HepG2 (cell line): Measurements from ENCODE around the gene SCN2A. TPM values are rescaled to one million over a fixed set of nuclear protein-coding genes. Genes with fewer than 3 reads are reported as not detected.

Source experiments
- AFF4 ChIP-seq: sonication (generic); formaldehyde crosslinking; IDR thresholded peaks from 2 replicates; pipeline ENCODE4 v1.4.0; 2020; ENCODE audit warnings: missing genetic modification reagents
- ATF7-NPFF ChIP-seq: sonication (generic); formaldehyde crosslinking; IDR thresholded peaks from 2 replicates; pipeline ENCODE4 v1.8.1; 2023; ENCODE audit warnings: mild to moderate bottlenecking, low read depth, missing genetic modification reagents, moderate library complexity
- CENPBD1 ChIP-seq: sonication (generic); formaldehyde crosslinking; IDR thresholded peaks from 2 replicates; pipeline ENCODE4 v1.8.0; 2022; ENCODE audit warnings: missing genetic modification reagents, low read depth, mild to moderate bottlenecking, borderline replicate concordance
- KAT2B ChIP-seq: fragments of 150-350 bp; IDR thresholded peaks from 2 replicates; pipeline ENCODE4 v1.6.1; 2014; ENCODE audit warnings: low read depth, low read length, borderline replicate concordance
- MIXL1 ChIP-seq: IDR thresholded peaks from 2 replicates; pipeline ENCODE4 v1.6.1; 2016
- PHF20 ChIP-seq: sonication (generic); formaldehyde crosslinking; IDR thresholded peaks from 2 replicates; pipeline ENCODE4 v1.5.0; 2020; ENCODE audit warnings: mild to moderate bottlenecking, missing genetic modification reagents
- PRDM15 ChIP-seq: sonication (generic); formaldehyde crosslinking; IDR thresholded peaks from 2 replicates; pipeline ENCODE4 v1.4.0; 2020; ENCODE audit warnings: missing genetic modification reagents
- RBAK ChIP-seq: sonication (generic); formaldehyde crosslinking; IDR thresholded peaks from 2 replicates; pipeline ENCODE4 v1.5.1; 2020; ENCODE audit warnings: mild to moderate bottlenecking, missing genetic modification reagents
- RBM22 ChIP-seq: fragments of 200-400 bp; formaldehyde crosslinking; optimal IDR thresholded peaks from 2 replicates; pipeline ENCODE3; 2017; ENCODE audit warnings: mild to moderate bottlenecking, low read length, moderate library complexity
- TCF12 ChIP-seq, 2 experiments: fragments of 450-650 bp in 1 of 2; sonication (generic) in 1 of 2; formaldehyde crosslinking in 1 of 2; IDR thresholded peaks; 2 replicates each; pipeline versions ENCODE4 v1.6.1 to v1.8.0; 2017 to 2022; ENCODE audit warnings: antibody characterized with exemption in 1 of 2, mild to moderate bottlenecking in 1 of 2, missing genetic modification reagents in 1 of 2, moderate library complexity in 1 of 2
- ZBTB8A ChIP-seq: sonication (generic); formaldehyde crosslinking; IDR thresholded peaks from 2 replicates; pipeline ENCODE4 v1.4.0; 2020; ENCODE audit warnings: mild to moderate bottlenecking, low read depth, missing genetic modification reagents, borderline replicate concordance
- ZKSCAN5 ChIP-seq: sonication (generic); formaldehyde crosslinking; IDR thresholded peaks from 2 replicates; pipeline ENCODE4 v1.5.1; 2020; ENCODE audit warnings: mild to moderate bottlenecking, missing genetic modification reagents
- ZNF230 ChIP-seq: sonication (generic); formaldehyde crosslinking; IDR thresholded peaks from 2 replicates; pipeline ENCODE4 v1.4.0; 2020; ENCODE audit warnings: mild to moderate bottlenecking, missing genetic modification reagents
- ZNF317 ChIP-seq: sonication (generic); formaldehyde crosslinking; IDR thresholded peaks from 2 replicates; pipeline ENCODE4 v1.5.0; 2020; ENCODE audit warnings: mild to moderate bottlenecking, missing genetic modification reagents
- ZNF367 ChIP-seq: sonication (generic); formaldehyde crosslinking; IDR thresholded peaks from 2 replicates; pipeline ENCODE4 v1.4.0; 2020; ENCODE audit warnings: missing genetic modification reagents, borderline replicate concordance
- ZNF547 ChIP-seq: sonication (generic); formaldehyde crosslinking; IDR thresholded peaks from 2 replicates; pipeline ENCODE4 v1.5.1; 2020; ENCODE audit warnings: mild to moderate bottlenecking, missing genetic modification reagents
- ZNF678 ChIP-seq: sonication (generic); formaldehyde crosslinking; IDR thresholded peaks from 2 replicates; pipeline ENCODE4 v1.4.0; 2020; ENCODE audit warnings: mild to moderate bottlenecking, missing genetic modification reagents
- ZNF7 ChIP-seq: IDR thresholded peaks from 2 replicates; pipeline ENCODE4 v1.6.1; 2016; ENCODE audit warnings: missing biosample characterization, missing genetic modification reagents
- ZNF710 ChIP-seq: sonication (generic); formaldehyde crosslinking; IDR thresholded peaks from 2 replicates; pipeline ENCODE4 v1.5.0; 2020; ENCODE audit warnings: mild to moderate bottlenecking, missing genetic modification reagents, borderline replicate concordance
- polyA plus RNA-seq, 8 experiments: library from polyadenylated mRNA; depleted of rRNA in 3 of 8; stranded (reverse) in 7 of 8; unstranded in 1 of 8; fragments of >200 nt; fragmentation: Illumina TruSeq in 4 of 8; extraction: Trizol in 4 of 8; gene quantifications; 2 replicates each; pipeline versions ENCODE4 v1.2.1 to v1.2.3, GENCODE V29; 2011 to 2016; ENCODE audit warnings: low read depth in 4 of 8, missing spikeins in 1 of 8, mixed read lengths in 1 of 8; ENCODE audit not compliant: insufficient read depth in 1 of 8
- total RNA-seq, 5 experiments: library from RNA; depleted of rRNA; stranded (reverse); fragments of >200 nt; fragmentation: Illumina TruSeq; extraction: Trizol; gene quantifications; 2 replicates each; pipeline ENCODE4 v1.2.3, GENCODE V29; 2016; ENCODE audit warnings: low read depth in 1 of 5

SCN2A gene
- total and polyA plus RNA-seq, 2 of the 13 experiments (the other 11 are each of a cell fraction or from before 2014, with no cell fraction given): 0.20 to 0.30 TPM

- TF ChIP-seq ZNF317 (CRISPR knock-in tag): no peak
- TF ChIP-seq CENPBD1 (CRISPR knock-in tag): no peak
- no peak for TF ChIP-seq RBAK (CRISPR knock-in tag)
- TF ChIP-seq ZNF678 (CRISPR knock-in tag): no peak
- TF ChIP-seq ZKSCAN5: no peak
- TF ChIP-seq RBM22: no peak
- TF ChIP-seq PRDM15 (CRISPR knock-in tag): no peak
- TF ChIP-seq AFF4: no peak
- no peak for TF ChIP-seq KAT2B
- no peak for TF ChIP-seq PHF20
- TF ChIP-seq ZNF547 (CRISPR knock-in tag): no peak
- no peak for TF ChIP-seq TCF12 (IDR thresholded peaks at IDR 0.05)
- TF ChIP-seq TCF12 (CRISPR knock-in tag; IDR thresholded peaks at IDR 0.05): no peak
- TF ChIP-seq ZNF7: no peak
- no peak for TF ChIP-seq ZNF710 (CRISPR knock-in tag)
- TF ChIP-seq ATF7-NPFF (CRISPR knock-in tag): no peak
- 0 out of 2 replicates have a peak, but pooled peaks have one; percentile 30 for TF ChIP-seq MIXL1 (CRISPR knock-in tag)
- TF ChIP-seq ZNF367 (CRISPR knock-in tag): no peak
- no peak for TF ChIP-seq ZBTB8A (CRISPR knock-in tag)
- peak; percentile 100 for TF ChIP-seq ZNF230
These were observed 35.3 kb upstream of the SCN2A start, which contains the start of gene SCN3A (continued) for GRCh38 chr2:165203689-165204559.
